ENCODE results near the gene ADGRA1. TPM values are rescaled to one million over a fixed set of nuclear protein-coding genes. Genes with fewer than 3 reads are reported as not detected.

Gene ADGRA1
- total and polyA plus RNA-seq, 10 of the 15 experiments (the other 5 are each of a cell fraction or from before 2014, with no cell fraction given) = not detected

GRCh38 chr10:133113847-133114246 lies 26.1 kb downstream of the ADGRA1 start (continued):
- TF ChIP-seq USF1 (IDR thresholded peaks at IDR 0.05; ENCODE audit: borderline replicate concordance, extremely low read length, insufficient read depth, low read depth, low read length) = no peak
- TF ChIP-seq PBX3 (IDR thresholded peaks at IDR 0.05; ENCODE audit: insufficient replicate concordance, low read depth, low read length) = no peak
- no peak for TF ChIP-seq ATF2 (IDR thresholded peaks at IDR 0.05; ENCODE audit: low read length)
- TF ChIP-seq HDGF (IDR thresholded peaks at IDR 0.05) = no peak
- no peak for TF ChIP-seq POLR2A (IDR thresholded peaks at IDR 0.05; ENCODE audit: low read depth, low read length)
- TF ChIP-seq KDM1A (IDR thresholded peaks at IDR 0.05; ENCODE audit: borderline replicate concordance) = no peak
- no peak for TF ChIP-seq MYC (IDR thresholded peaks at IDR 0.05; ENCODE audit: insufficient read depth, insufficient read length, insufficient replicate concordance, low read length, severe bottlenecking)
- no peak for TF ChIP-seq ZNF687 (IDR thresholded peaks at IDR 0.05)
- TF ChIP-seq ZBTB11 (CRISPR knock-in tag; IDR thresholded peaks at IDR 0.05) = no peak
- no peak for TF ChIP-seq MLLT1 (IDR thresholded peaks at IDR 0.05)
